ENCODE results near the gene WWC2.

DNA sequence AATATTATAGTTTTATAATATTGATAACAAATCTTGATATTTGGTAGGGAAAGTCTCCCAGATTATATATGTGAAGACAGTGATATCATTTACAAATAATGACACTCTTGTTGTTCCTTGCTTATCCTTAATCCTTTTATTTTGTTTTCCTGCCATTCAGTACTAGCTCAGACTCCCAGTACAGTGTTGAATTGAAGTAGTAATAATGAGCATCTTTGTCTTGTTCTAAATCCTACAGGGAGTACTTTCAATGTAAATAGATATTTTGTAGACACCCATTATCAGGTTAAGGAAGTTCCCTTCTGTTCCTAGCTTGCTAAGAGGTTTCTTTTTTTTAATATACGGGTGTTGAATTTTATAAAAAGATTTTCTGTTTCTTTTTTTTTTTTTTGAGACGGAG lies 33.0 kb downstream of the WWC2 start:
- TF ChIP-seq CTCF (IDR thresholded peaks at IDR 0.05; ENCODE audit: low read depth, low read length, poor library complexity, severe bottlenecking) = no peak
- TF ChIP-seq EZH2phosphoT487 (IDR thresholded peaks at IDR 0.05; ENCODE audit: borderline replicate concordance, low read length) = no peak

Data from DOHH2 (cell line).